ENCODE results near the gene ANKRD13B. TPM values are rescaled to one million over a fixed set of nuclear protein-coding genes. Genes with fewer than 3 reads are reported as not detected.
A peak's percentile ranks its signal among the peaks of the same experiment; 100 is the strongest.

The ANKRD13B gene
- total and polyA plus RNA-seq, 8 donors = 1.8 to 12.3 (median 4.2) TPM; not detected in 1

- intact Hi-C loops (cut with DNase I; ENCODE audit: low total_unique reads) = no loop called here
- DNase-seq = peak; percentile 87 to 89
- H3K4me1 ChIP-seq = peaks cover 62 to 80% (median 72%) of the 10 kb centered on the region in 4 donors
- H3K27me3 ChIP-seq = peaks cover 0 to 65% (median 26%) of the 10 kb centered on the region in 3 donors
- H3K4me3 ChIP-seq = peak overlapping the region; percentile 36 to 58 (median 41)
- WGBS, 5 donors = 3 to 5% (median 4%) methylated on average over 27 to 68 of the region's 68 CpGs; no CpG with 5 or more reads in 1 of the 5 donors
- TF ChIP-seq POLR2AphosphoS5 (IDR thresholded peaks at IDR 0.05) (peak in 1 of 3 donors; percentile 46), CTCF (IDR thresholded peaks at IDR 0.05) (peak in 5 of 7 experiments; percentile 17 to 65 (median 62)), POLR2A (IDR thresholded peaks at IDR 0.05) (no peak), EP300 (IDR thresholded peaks at IDR 0.05) (no peak)
- no peaks in the 10 kb centered on the region for H3K36me3 ChIP-seq
- H3K9me3 ChIP-seq = no peaks in the 10 kb centered on the region
- peak overlapping the region in 4 of 5 donors; percentile 45 to 56 (median 52) for H3K27ac ChIP-seq
Observed at GRCh38 chr17:29617481-29618271, 24.7 kb downstream of the ANKRD13B start.

- TF ChIP-seq CTCF (IDR thresholded peaks at IDR 0.05) = no peak
- no peak for TF ChIP-seq EP300 (IDR thresholded peaks at IDR 0.05)
- TF ChIP-seq POLR2AphosphoS5 (IDR thresholded peaks at IDR 0.05) = no peak
- no peak for TF ChIP-seq POLR2A (IDR thresholded peaks at IDR 0.05)
- H3K4me3 ChIP-seq = peak overlapping the region; percentile 36 to 58 (median 41)
- DNase-seq = no peak
- WGBS, 5 donors = 36 to 59% (median 43%) methylated on average over 12 to 22 of the region's 22 CpGs
- H3K36me3 ChIP-seq = no peaks in the 10 kb centered on the region
- H3K4me1 ChIP-seq = peaks cover 62 to 80% (median 72%) of the 10 kb centered on the region in 4 donors
- H3K27me3 ChIP-seq = peaks cover 0 to 58% (median 26%) of the 10 kb centered on the region in 3 donors
- peak overlapping the region in 4 of 5 donors; percentile 45 to 56 (median 52) for H3K27ac ChIP-seq
- intact Hi-C loops (cut with DNase I; ENCODE audit: low total_unique reads) = no loop called here
- H3K9me3 ChIP-seq = no peaks in the 10 kb centered on the region
Observed at GRCh38 chr17:29618272-29619065, 25.5 kb downstream of the ANKRD13B start.

GRCh38 chr17:29619251-29619650, 26.3 kb downstream of the ANKRD13B start:
- Histone ChIP-seq H3K36me3 (no peaks in the 10 kb centered on the region), H3K27ac (no peak overlapping the region), H3K4me3 (no peak overlapping the region), H3K4me1 (peaks cover 55 to 74% (median 64%) of the 10 kb centered on the region in 4 donors), H3K27me3 (peaks cover 0 to 51% (median 26%) of the 10 kb centered on the region in 3 donors), H3K9me3 (no peaks in the 10 kb centered on the region)
- TF ChIP-seq CTCF (IDR thresholded peaks at IDR 0.05) = no peak
- no peak for TF ChIP-seq POLR2AphosphoS5 (IDR thresholded peaks at IDR 0.05)
- TF ChIP-seq EP300 (IDR thresholded peaks at IDR 0.05) = no peak
- no peak for TF ChIP-seq POLR2A (IDR thresholded peaks at IDR 0.05)
- intact Hi-C loops (cut with DNase I; ENCODE audit: low total_unique reads) = no loop called here
- peak in 1 of 2 donors; percentile 58 for DNase-seq

GRCh38 chr17:29620271-29620670, 27.3 kb downstream of the ANKRD13B start:
- peaks cover 44 to 68% (median 54%) of the 10 kb centered on the region in 4 donors for H3K4me1 ChIP-seq
- no peak for DNase-seq
- no peak overlapping the region for H3K27ac ChIP-seq
- no peak overlapping the region for H3K4me3 ChIP-seq
- no peaks in the 10 kb centered on the region for H3K36me3 ChIP-seq
- no peak for TF ChIP-seq CTCF (IDR thresholded peaks at IDR 0.05)
- TF ChIP-seq EP300 (IDR thresholded peaks at IDR 0.05) = no peak
- no peak for TF ChIP-seq POLR2AphosphoS5 (IDR thresholded peaks at IDR 0.05)
- TF ChIP-seq POLR2A (IDR thresholded peaks at IDR 0.05) = no peak
- WGBS, 5 donors = 92 to 96% (median 93%) methylated on average over 4 of the region's 4 CpGs
- H3K27me3 ChIP-seq = peaks cover 0 to 41% (median 26%) of the 10 kb centered on the region in 3 donors
- no peaks in the 10 kb centered on the region for H3K9me3 ChIP-seq
- intact Hi-C loops (cut with DNase I; ENCODE audit: low total_unique reads) = no loop called here

Data from stomach (tissue), 9 donors.